Measurements from ENCODE around the gene NRG3. TPM values are rescaled to one million over a fixed set of nuclear protein-coding genes. Genes with fewer than 3 reads are reported as not detected.

Gene NRG3
- total RNA-seq, 1 donor from 2014 or later = not detected

DNA sequence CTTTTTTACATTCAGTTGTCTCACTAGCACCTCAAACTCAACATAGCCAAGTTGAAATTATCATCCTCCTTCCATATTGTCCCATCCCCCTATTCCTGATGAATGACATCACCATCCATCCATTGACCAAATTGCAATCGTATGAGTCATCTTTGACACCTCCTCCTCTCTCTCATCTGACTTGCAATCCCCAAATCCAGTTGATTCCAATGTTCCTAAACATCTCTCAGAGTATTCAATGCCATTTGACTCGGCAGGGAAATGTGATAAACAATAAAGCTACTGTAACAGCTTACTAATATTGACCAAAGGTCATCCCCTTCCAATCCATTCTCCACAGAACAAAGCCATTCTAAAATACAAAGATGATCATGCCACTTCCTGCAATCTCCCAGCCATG is 1047.8 kb downstream of the NRG3 start:
- FAIRE-seq = no peak
- TF ChIP-seq, protein P1, sequence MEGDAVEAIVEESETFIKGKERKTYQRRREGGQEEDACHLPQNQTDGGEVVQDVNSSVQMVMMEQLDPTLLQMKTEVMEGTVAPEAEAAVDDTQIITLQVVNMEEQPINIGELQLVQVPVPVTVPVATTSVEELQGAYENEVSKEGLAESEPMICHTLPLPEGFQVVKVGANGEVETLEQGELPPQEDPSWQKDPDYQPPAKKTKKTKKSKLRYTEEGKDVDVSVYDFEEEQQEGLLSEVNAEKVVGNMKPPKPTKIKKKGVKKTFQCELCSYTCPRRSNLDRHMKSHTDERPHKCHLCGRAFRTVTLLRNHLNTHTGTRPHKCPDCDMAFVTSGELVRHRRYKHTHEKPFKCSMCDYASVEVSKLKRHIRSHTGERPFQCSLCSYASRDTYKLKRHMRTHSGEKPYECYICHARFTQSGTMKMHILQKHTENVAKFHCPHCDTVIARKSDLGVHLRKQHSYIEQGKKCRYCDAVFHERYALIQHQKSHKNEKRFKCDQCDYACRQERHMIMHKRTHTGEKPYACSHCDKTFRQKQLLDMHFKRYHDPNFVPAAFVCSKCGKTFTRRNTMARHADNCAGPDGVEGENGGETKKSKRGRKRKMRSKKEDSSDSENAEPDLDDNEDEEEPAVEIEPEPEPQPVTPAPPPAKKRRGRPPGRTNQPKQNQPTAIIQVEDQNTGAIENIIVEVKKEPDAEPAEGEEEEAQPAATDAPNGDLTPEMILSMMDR (IDR thresholded peaks at IDR 0.05; ENCODE audit: insufficient read depth, low read length, severe bottlenecking) = no peak
- Histone ChIP-seq H3K36me3 (ENCODE audit: control insufficient read depth, insufficient read depth, low read length) (no peaks in the 10 kb centered on the region), H3K4me3 (ENCODE audit: low read depth, low read length) (no peak overlapping the region), H3K27me3 (ENCODE audit: control insufficient read depth, insufficient read depth, low read length) (no peaks in the 10 kb centered on the region)
- DNase-seq (ENCODE audit: low read depth) = no peak

DNA sequence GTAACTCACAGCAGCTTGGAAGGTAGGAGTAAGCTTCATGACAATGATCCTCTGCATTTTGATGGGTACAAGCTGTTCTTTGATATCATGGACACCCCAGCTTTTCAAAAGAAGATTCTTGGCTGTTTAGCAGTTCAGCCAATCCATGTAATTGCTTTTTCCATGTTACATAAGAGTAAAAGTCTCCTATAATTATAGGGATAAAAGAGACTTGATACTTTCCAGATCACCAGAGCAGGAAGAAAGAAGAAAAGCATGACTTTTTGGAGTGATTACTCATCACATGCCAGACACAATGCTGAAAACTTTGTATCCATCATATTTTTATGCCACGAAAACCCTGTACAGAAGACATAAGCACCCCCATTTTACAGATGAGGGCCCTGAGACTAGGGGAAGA is 1049.7 kb downstream of the NRG3 start:
- FAIRE-seq (no peak), DNase-seq (ENCODE audit: low read depth) (no peak)
- no peaks in the 10 kb centered on the region for H3K36me3 ChIP-seq (ENCODE audit: control insufficient read depth, insufficient read depth, low read length)

DNA sequence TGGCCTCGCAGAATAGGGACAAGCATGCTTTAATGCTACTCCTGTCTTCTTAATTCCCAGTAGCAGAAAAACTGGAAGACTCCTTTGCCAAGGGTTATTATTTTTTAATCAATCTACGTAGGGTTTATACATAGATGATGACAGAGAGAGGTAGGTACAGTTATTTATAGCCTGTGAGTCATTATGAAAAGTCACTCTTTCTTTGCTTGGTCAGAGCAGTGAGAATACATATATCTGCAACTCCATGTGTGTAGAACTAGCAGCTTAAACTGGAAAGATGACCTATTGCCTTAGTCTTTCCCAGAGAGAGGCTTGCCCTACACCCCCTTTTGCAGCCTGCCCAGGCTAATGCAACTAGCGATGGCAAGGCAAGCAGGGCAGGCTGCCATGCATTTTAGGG is 1050.6 kb downstream of the NRG3 start:
- H3K4me3 ChIP-seq (ENCODE audit: low read depth, low read length) = no peak overlapping the region
- FAIRE-seq (no peak), DNase-seq (ENCODE audit: low read depth) (peak; percentile 10)
- H3K27me3 ChIP-seq (ENCODE audit: control insufficient read depth, insufficient read depth, low read length) = no peaks in the 10 kb centered on the region
- H3K36me3 ChIP-seq (ENCODE audit: control insufficient read depth, insufficient read depth, low read length) = no peaks in the 10 kb centered on the region
- TF ChIP-seq, protein P1 (IDR thresholded peaks at IDR 0.05; ENCODE audit: insufficient read depth, low read length, severe bottlenecking) = no peak

More for the DNA sequence above, 1049.7 kb downstream of the NRG3 start:
- TF ChIP-seq, protein P1 (IDR thresholded peaks at IDR 0.05; ENCODE audit: insufficient read depth, low read length, severe bottlenecking) = no peak
- Histone ChIP-seq H3K27me3 (ENCODE audit: control insufficient read depth, insufficient read depth, low read length) (no peaks in the 10 kb centered on the region), H3K4me3 (ENCODE audit: low read depth, low read length) (no peak overlapping the region)

DNA sequence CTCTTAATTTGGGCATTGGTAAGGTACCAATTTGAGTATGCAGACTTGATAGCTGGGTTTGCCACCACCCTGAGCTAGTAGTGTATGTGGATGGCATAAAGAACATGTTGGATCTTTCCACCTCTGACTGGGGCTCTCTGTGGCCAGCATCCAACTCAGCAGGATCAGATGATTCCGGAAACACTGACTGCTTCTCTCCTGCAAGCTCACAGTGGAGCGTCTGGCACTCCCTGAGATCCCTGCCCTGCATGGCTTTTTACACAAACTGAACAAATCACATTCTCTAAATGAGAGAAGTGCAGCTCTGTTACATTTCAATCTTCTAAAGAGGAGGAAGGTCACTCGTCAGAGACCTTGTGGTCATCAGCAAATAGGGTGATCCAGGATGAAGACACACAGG is 1057.5 kb downstream of the NRG3 start:
- H3K27me3 ChIP-seq (ENCODE audit: control insufficient read depth, insufficient read depth, low read length) = no peaks in the 10 kb centered on the region
- TF ChIP-seq, protein P1 (IDR thresholded peaks at IDR 0.05; ENCODE audit: insufficient read depth, low read length, severe bottlenecking) = no peak
- FAIRE-seq = no peak
- DNase-seq (ENCODE audit: low read depth) = no peak
- no peaks in the 10 kb centered on the region for H3K36me3 ChIP-seq (ENCODE audit: control insufficient read depth, insufficient read depth, low read length)
- no peak overlapping the region for H3K4me3 ChIP-seq (ENCODE audit: low read depth, low read length)

DNA sequence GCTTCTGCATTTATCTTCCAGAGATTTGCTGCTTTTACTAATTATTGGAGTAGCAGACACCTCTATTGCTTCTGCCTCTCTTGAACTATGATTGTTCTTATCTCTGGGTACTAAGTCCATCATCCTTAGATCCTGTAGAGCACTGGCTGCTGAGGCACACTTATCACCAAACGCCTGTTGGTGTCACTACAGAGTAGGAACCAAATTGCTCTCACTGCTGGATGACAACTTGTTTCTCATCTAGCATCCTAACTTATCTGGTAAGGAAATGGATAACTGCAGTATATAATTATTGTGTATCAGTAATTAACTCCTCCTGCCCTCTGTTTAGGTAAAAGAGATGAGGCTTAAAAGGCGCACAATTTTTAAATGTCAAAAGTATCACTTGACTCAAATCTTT is 1059.4 kb downstream of the NRG3 start:
- Histone ChIP-seq H3K36me3 (ENCODE audit: control insufficient read depth, insufficient read depth, low read length) (no peaks in the 10 kb centered on the region), H3K27me3 (ENCODE audit: control insufficient read depth, insufficient read depth, low read length) (no peaks in the 10 kb centered on the region), H3K4me3 (ENCODE audit: low read depth, low read length) (no peak overlapping the region)
- no peak for FAIRE-seq
- TF ChIP-seq, protein P1 (IDR thresholded peaks at IDR 0.05; ENCODE audit: insufficient read depth, low read length, severe bottlenecking) = no peak
- DNase-seq (ENCODE audit: low read depth) = no peak

DNA sequence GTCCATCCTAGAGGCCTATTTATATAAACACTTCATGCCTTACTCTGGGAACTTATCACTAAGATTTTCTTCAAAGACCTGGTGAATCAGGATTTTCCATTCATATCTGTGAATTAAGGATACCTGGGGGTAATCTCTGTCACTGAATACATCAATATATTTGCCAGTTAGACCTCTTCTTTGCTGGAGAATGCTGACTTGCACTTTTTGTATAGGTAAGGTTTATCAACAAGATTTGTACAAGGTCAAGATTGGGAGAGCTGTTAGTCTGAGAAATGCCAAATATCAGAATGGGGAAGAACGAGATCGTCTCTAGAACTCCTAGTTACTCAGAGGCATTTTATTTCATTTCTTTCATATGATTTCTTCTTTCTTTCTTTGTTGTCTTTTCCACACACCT is 1060.0 kb downstream of the NRG3 start:
- Histone ChIP-seq H3K4me3 (ENCODE audit: low read depth, low read length) (no peak overlapping the region), H3K27me3 (ENCODE audit: control insufficient read depth, insufficient read depth, low read length) (no peaks in the 10 kb centered on the region), H3K36me3 (ENCODE audit: control insufficient read depth, insufficient read depth, low read length) (no peaks in the 10 kb centered on the region)
- TF ChIP-seq, protein P1 (IDR thresholded peaks at IDR 0.05; ENCODE audit: insufficient read depth, low read length, severe bottlenecking) = no peak
- FAIRE-seq (no peak), DNase-seq (ENCODE audit: low read depth) (no peak)
